Vagina (tissue), 2 donors: ENCODE measurements around the gene RRH.

Source experiments
- POLR2A ChIP-seq, 2 donors: fragments of 450-650 bp; IDR thresholded peaks; one replicate each; pipeline ENCODE4 v1.6.1; 2017; ENCODE audit warnings: antibody characterized with exemption in 2 of 2, mild to moderate bottlenecking in 2 of 2, moderate library complexity in 2 of 2
- POLR2AphosphoS5 ChIP-seq, 2 donors: sonication (generic); formaldehyde crosslinking; IDR thresholded peaks; one replicate each; pipeline ENCODE4 v1.9.0; 2017; ENCODE audit warnings: antibody characterized with exemption in 2 of 2, mild to moderate bottlenecking in 2 of 2, low read depth in 1 of 2; ENCODE audit not compliant: insufficient read depth in 1 of 2
- TF ChIP-seq, protein P1 (sequence below), 3 experiments: fragments of 450-650 bp in 2 of 3; fragments of 200-600 bp in 1 of 3; sonication (generic) in 1 of 3; IDR thresholded peaks; one replicate each; pipeline ENCODE4 v1.5.1; 2017 to 2019; ENCODE audit warnings: antibody characterized with exemption in 3 of 3, mild to moderate bottlenecking in 2 of 3, moderate library complexity in 2 of 3

DNA sequence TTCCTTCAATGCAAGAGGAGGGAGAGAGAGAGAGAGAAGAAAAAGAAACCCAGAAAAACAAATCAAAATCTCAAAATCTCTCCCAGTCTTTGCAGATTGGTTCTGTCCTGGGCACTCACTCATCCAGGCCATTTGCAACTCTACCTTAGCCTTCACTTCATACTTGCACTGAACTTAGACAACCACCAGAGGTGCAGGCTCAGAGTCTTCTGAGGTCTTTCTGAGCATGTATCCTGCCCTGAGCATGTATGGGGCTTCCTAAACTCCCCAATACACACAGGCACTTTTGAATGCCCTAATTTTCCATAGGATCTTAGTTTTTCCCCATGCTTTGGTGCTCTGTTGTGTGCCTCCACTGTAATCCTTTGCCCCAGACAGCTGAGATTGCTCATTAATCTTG is 28.9 kb upstream of the RRH start:
- TF ChIP-seq, protein P1, sequence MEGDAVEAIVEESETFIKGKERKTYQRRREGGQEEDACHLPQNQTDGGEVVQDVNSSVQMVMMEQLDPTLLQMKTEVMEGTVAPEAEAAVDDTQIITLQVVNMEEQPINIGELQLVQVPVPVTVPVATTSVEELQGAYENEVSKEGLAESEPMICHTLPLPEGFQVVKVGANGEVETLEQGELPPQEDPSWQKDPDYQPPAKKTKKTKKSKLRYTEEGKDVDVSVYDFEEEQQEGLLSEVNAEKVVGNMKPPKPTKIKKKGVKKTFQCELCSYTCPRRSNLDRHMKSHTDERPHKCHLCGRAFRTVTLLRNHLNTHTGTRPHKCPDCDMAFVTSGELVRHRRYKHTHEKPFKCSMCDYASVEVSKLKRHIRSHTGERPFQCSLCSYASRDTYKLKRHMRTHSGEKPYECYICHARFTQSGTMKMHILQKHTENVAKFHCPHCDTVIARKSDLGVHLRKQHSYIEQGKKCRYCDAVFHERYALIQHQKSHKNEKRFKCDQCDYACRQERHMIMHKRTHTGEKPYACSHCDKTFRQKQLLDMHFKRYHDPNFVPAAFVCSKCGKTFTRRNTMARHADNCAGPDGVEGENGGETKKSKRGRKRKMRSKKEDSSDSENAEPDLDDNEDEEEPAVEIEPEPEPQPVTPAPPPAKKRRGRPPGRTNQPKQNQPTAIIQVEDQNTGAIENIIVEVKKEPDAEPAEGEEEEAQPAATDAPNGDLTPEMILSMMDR (IDR thresholded peaks at IDR 0.05) = no peak
- no peak for TF ChIP-seq POLR2A (IDR thresholded peaks at IDR 0.05)
- TF ChIP-seq POLR2AphosphoS5 (IDR thresholded peaks at IDR 0.05; ENCODE audit: insufficient read depth in 1 of 2, low read depth in 1 of 2) = no peak
